ENCODE data around the gene STXBP6.

DNA sequence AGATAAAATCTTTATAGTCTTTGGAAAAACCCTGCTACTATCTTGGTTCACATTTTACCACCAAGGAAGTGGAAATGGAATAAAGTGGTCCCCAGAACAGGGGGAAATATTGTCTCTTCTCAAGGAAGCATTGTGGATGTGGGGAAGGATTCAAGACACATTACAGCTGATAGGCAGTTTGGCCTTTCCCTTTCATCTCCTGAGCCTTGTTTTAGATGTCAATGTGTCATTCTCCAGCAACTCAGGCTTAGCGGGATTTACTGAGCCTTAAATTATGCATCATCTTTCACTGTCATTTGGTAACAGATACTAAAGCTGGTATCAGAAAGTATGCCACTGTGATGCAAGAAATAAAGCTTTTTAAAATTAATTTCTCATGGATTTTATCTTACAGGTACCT is 136.2 kb downstream of the STXBP6 start:
- TF ChIP-seq POLR2A (IDR thresholded peaks at IDR 0.05), result no peak
- TF ChIP-seq, protein P1, sequence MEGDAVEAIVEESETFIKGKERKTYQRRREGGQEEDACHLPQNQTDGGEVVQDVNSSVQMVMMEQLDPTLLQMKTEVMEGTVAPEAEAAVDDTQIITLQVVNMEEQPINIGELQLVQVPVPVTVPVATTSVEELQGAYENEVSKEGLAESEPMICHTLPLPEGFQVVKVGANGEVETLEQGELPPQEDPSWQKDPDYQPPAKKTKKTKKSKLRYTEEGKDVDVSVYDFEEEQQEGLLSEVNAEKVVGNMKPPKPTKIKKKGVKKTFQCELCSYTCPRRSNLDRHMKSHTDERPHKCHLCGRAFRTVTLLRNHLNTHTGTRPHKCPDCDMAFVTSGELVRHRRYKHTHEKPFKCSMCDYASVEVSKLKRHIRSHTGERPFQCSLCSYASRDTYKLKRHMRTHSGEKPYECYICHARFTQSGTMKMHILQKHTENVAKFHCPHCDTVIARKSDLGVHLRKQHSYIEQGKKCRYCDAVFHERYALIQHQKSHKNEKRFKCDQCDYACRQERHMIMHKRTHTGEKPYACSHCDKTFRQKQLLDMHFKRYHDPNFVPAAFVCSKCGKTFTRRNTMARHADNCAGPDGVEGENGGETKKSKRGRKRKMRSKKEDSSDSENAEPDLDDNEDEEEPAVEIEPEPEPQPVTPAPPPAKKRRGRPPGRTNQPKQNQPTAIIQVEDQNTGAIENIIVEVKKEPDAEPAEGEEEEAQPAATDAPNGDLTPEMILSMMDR (IDR thresholded peaks at IDR 0.05 in 4 of 5, conservative IDR thresholded peaks at IDR 0.05 in 1 of 5), result no peak
